Measurements from ENCODE around the gene MARCHF7. TPM values are rescaled to one million over a fixed set of nuclear protein-coding genes. Genes with fewer than 3 reads are reported as not detected.

MARCHF7 gene
- total and polyA plus RNA-seq, 2 donors (not counting 1 experiment from before 2014, with no cell fraction given): 65.6 to 97.1 TPM

- no peak for DNase-seq (ENCODE audit: low read depth in 2 of 2)
- no peak overlapping the region for H3K27ac ChIP-seq (ENCODE audit: insufficient read depth, low read length)
Observed at GRCh38 chr2:159725713-159726112, 13.4 kb downstream of the MARCHF7 start.

GRCh38 chr2:159728629-159729028, 16.3 kb downstream of the MARCHF7 start:
- Histone ChIP-seq H3K79me2 (ENCODE audit: control insufficient read depth, insufficient read depth, low read length) (peaks cover 87% of the 10 kb centered on the region), H3K4me3 (replicated peaks in 1 of 4; ENCODE audit: control extremely low read depth in 1 of 4, insufficient read depth in 1 of 4, low read depth in 3 of 4, low read length in 4 of 4) (no peak overlapping the region), H3K9ac (ENCODE audit: insufficient read depth, low read length) (no peak overlapping the region), H3K4me2 (ENCODE audit: extremely low read depth, insufficient read depth, low read length) (no peak overlapping the region), H4K20me1 (ENCODE audit: control insufficient read depth, extremely low read depth, insufficient read depth, low read length) (peaks cover 14% of the 10 kb centered on the region), H2AFZ (ENCODE audit: low read length) (no peak overlapping the region), H3K27me3 (ENCODE audit: control insufficient read depth, insufficient read depth, low read length) (no peaks in the 10 kb centered on the region), H3K27ac (ENCODE audit: insufficient read depth, low read length) (no peak overlapping the region), H3K9me3 (ENCODE audit: control insufficient read depth, insufficient read depth, low read depth, low read length) (no peaks in the 10 kb centered on the region), H3K36me3 (ENCODE audit: control insufficient read depth, insufficient read depth, low read length) (peaks cover 1% of the 10 kb centered on the region), H3K4me1 (ENCODE audit: control insufficient read depth, extremely low read depth, insufficient read depth, low read length) (no peaks in the 10 kb centered on the region)
- TF ChIP-seq EZH2 (IDR thresholded peaks at IDR 0.05; ENCODE audit: low read length, missing control alignments) (no peak), CTCF (conservative IDR thresholded peaks at IDR 0.05 in 1 of 2, IDR thresholded peaks at IDR 0.05 in 1 of 2; ENCODE audit: low read depth in 1 of 2, low read length in 2 of 2) (no peak)
- DNase-seq (ENCODE audit: low read depth in 2 of 2): no peak

More at GRCh38 chr2:159725713-159726112, 13.4 kb downstream of the MARCHF7 start:
- TF ChIP-seq EZH2 (IDR thresholded peaks at IDR 0.05; ENCODE audit: low read length, missing control alignments) (no peak), CTCF (conservative IDR thresholded peaks at IDR 0.05 in 1 of 2, IDR thresholded peaks at IDR 0.05 in 1 of 2; ENCODE audit: low read depth in 1 of 2, low read length in 2 of 2) (no peak)
- Histone ChIP-seq H3K4me1 (ENCODE audit: control insufficient read depth, extremely low read depth, insufficient read depth, low read length) (no peaks in the 10 kb centered on the region), H3K36me3 (ENCODE audit: control insufficient read depth, insufficient read depth, low read length) (peaks cover 4% of the 10 kb centered on the region), H3K79me2 (ENCODE audit: control insufficient read depth, insufficient read depth, low read length) (peaks cover 100% of the 10 kb centered on the region), H3K4me3 (replicated peaks in 1 of 4; ENCODE audit: control extremely low read depth in 1 of 4, insufficient read depth in 1 of 4, low read depth in 3 of 4, low read length in 4 of 4) (no peak overlapping the region), H3K27me3 (ENCODE audit: control insufficient read depth, insufficient read depth, low read length) (no peaks in the 10 kb centered on the region), H2AFZ (ENCODE audit: low read length) (no peak overlapping the region), H3K4me2 (ENCODE audit: extremely low read depth, insufficient read depth, low read length) (no peak overlapping the region), H4K20me1 (ENCODE audit: control insufficient read depth, extremely low read depth, insufficient read depth, low read length) (peaks cover 21% of the 10 kb centered on the region), H3K9me3 (ENCODE audit: control insufficient read depth, insufficient read depth, low read depth, low read length) (no peaks in the 10 kb centered on the region), H3K9ac (ENCODE audit: insufficient read depth, low read length) (no peak overlapping the region)

- H3K27ac ChIP-seq (ENCODE audit: insufficient read depth, low read length): no peak overlapping the region
- H3K9ac ChIP-seq (ENCODE audit: insufficient read depth, low read length): no peak overlapping the region
- TF ChIP-seq EZH2 (IDR thresholded peaks at IDR 0.05; ENCODE audit: low read length, missing control alignments) (no peak), CTCF (conservative IDR thresholded peaks at IDR 0.05 in 1 of 2, IDR thresholded peaks at IDR 0.05 in 1 of 2; ENCODE audit: low read depth in 1 of 2, low read length in 2 of 2) (no peak)
- H4K20me1 ChIP-seq (ENCODE audit: control insufficient read depth, extremely low read depth, insufficient read depth, low read length): peaks cover 1% of the 10 kb centered on the region
- DNase-seq (ENCODE audit: low read depth in 2 of 2): no peak
- no peaks in the 10 kb centered on the region for H3K9me3 ChIP-seq (ENCODE audit: control insufficient read depth, insufficient read depth, low read depth, low read length)
- no peak overlapping the region for H3K4me3 ChIP-seq (replicated peaks in 1 of 4; ENCODE audit: control extremely low read depth in 1 of 4, insufficient read depth in 1 of 4, low read depth in 3 of 4, low read length in 4 of 4)
- peaks cover 2% of the 10 kb centered on the region for H3K4me1 ChIP-seq (ENCODE audit: control insufficient read depth, extremely low read depth, insufficient read depth, low read length)
- H2AFZ ChIP-seq (ENCODE audit: low read length): no peak overlapping the region
- H3K4me2 ChIP-seq (ENCODE audit: extremely low read depth, insufficient read depth, low read length): no peak overlapping the region
- no peaks in the 10 kb centered on the region for H3K27me3 ChIP-seq (ENCODE audit: control insufficient read depth, insufficient read depth, low read length)
- H3K79me2 ChIP-seq (ENCODE audit: control insufficient read depth, insufficient read depth, low read length): peaks cover 85% of the 10 kb centered on the region
- peaks cover 13% of the 10 kb centered on the region for H3K36me3 ChIP-seq (ENCODE audit: control insufficient read depth, insufficient read depth, low read length)
Observed at GRCh38 chr2:159735648-159736047, 23.3 kb downstream of the MARCHF7 start.

Data from fibroblast of lung (primary cell).